HepG2 (cell line): ENCODE measurements around the gene FAM234B. TPM values are rescaled to one million over a fixed set of nuclear protein-coding genes. Genes with fewer than 3 reads are reported as not detected.

Experiments used
- ATAC-seq: fragments of 200-7000 bp; cut with Tn5 transposase; 3 replicates; pipeline ENCODE4 v1.9.1; 2020; ENCODE audit warnings: mild to moderate bottlenecking, moderate library complexity
- BruUV-seq: library from RNA; stranded (reverse); fragments of 400-500 nt; replicated peaks from 2 replicates; lab custom pipeline; 2021; lab: Mats Ljungman, UMichigan
- CTCF ChIA-PET: fragments of 300-600 bp; formaldehyde crosslinking; extraction: SDS; loops from one replicate; lab custom pipeline; 2021; ENCODE audit warnings: low total read pairs, inconsistent platforms, low intra/inter-chr PET ratio; lab: Yijun Ruan, JAX
- POLR2A ChIA-PET: fragments of 350-600 bp; sonication (Branson Sonifier 250); formaldehyde crosslinking; loops from one replicate; lab custom pipeline; 2020; ENCODE audit warnings: antibody characterized with exemption, inconsistent platforms; lab: Yijun Ruan, JAX
- DNase-seq: peaks from one replicate; pipeline ENCODE4 v3.0.0-alpha.2; 2015; ENCODE audit warnings: low spot score
- FAIRE-seq: peaks from 3 replicates; lab custom pipeline; 2011; peaks lifted over from hg19 to GRCh38; lab: Jason Lieb, UNC
- H2AFZ ChIP-seq: one replicate; pipeline ENCODE4 v1.6.1; 2011; ENCODE audit warnings: low read length, inconsistent platforms
- H3K27ac ChIP-seq: fragments of 300-600 bp; 3 replicates; pipeline ENCODE4 v1.8.0; 2011; ENCODE audit warnings: mixed run types, mild to moderate bottlenecking, mixed read lengths, low read length, inconsistent platforms; ENCODE audit not compliant: insufficient read depth; ENCODE audit errors: extremely low read length
- H3K27me3 ChIP-seq, 2 experiments: fragments of 200-600 bp in 1 of 2; 2 replicates in 1 of 2; 3 replicates in 1 of 2; pipeline versions ENCODE4 v1.6.0 to v1.8.0; 2011; ENCODE audit warnings: low read length in 2 of 2, mild to moderate bottlenecking in 2 of 2, moderate library complexity in 2 of 2, inconsistent platforms in 1 of 2; ENCODE audit not compliant: insufficient read depth in 2 of 2, control insufficient read depth in 1 of 2
- H3K36me3 ChIP-seq, 2 experiments: fragments of 200-600 bp in 1 of 2; replicated peaks in 1 of 2; 2 replicates in 1 of 2; 3 replicates in 1 of 2; pipeline versions ENCODE4 v1.5.1 to v1.8.0; 2011; ENCODE audit warnings: low read length in 2 of 2, inconsistent platforms in 1 of 2; ENCODE audit not compliant: insufficient read depth in 2 of 2, control insufficient read depth in 1 of 2
- H3K4me1 ChIP-seq: 2 replicates; pipeline ENCODE4 v1.5.1; 2012; ENCODE audit warnings: low read length, inconsistent platforms; ENCODE audit not compliant: insufficient read depth
- H3K4me2 ChIP-seq: 2 replicates; pipeline ENCODE4 v1.6.0; 2011; ENCODE audit warnings: low read depth, low read length, inconsistent platforms
- H3K4me3 ChIP-seq, 3 experiments: fragments of 200-600 bp in 1 of 3; sonication (generic), shearing (Covaris generic) in 1 of 3; replicated peaks in 1 of 3; 2 replicates each; pipeline ENCODE4 v1.5.1; 2011 to 2016; ENCODE audit warnings: low read length in 3 of 3, inconsistent platforms in 2 of 3, low read depth in 2 of 3, mild to moderate bottlenecking in 2 of 3, control low read depth in 1 of 3, mixed read lengths in 1 of 3; ENCODE audit not compliant: insufficient read depth in 1 of 3
- H3K79me2 ChIP-seq: one replicate; pipeline ENCODE4 v1.6.1; 2011; ENCODE audit warnings: low read length, inconsistent platforms; ENCODE audit not compliant: insufficient read depth
- H3K9ac ChIP-seq: 2 replicates; pipeline ENCODE4 v1.6.0; 2011; ENCODE audit warnings: mild to moderate bottlenecking, low read depth, low read length, inconsistent platforms; ENCODE audit not compliant: insufficient read depth
- H3K9me3 ChIP-seq: 2 replicates; pipeline ENCODE4 v1.5.1; 2012; ENCODE audit warnings: mild to moderate bottlenecking, low read length
- H4K20me1 ChIP-seq: 2 replicates; pipeline ENCODE4 v1.6.0; 2011; ENCODE audit warnings: inconsistent platforms, mild to moderate bottlenecking, low read length, moderate library complexity; ENCODE audit not compliant: insufficient read depth
- ATF7 ChIP-seq, 2 experiments: fragments of 450-650 bp in 1 of 2; sonication (generic) in 1 of 2; formaldehyde crosslinking in 1 of 2; IDR thresholded peaks; 2 replicates each; pipeline versions ENCODE4 v1.4.0 to v1.6.1; 2016 to 2020; ENCODE audit warnings: antibody characterized with exemption in 1 of 2, mild to moderate bottlenecking in 1 of 2, missing genetic modification reagents in 1 of 2
- CREB1 ChIP-seq, 2 experiments: fragments of 450-650 bp in 1 of 2; IDR thresholded peaks; 2 replicates each; pipeline ENCODE4 v1.6.1; 2016 to 2017; ENCODE audit warnings: control low read depth in 1 of 2, mild to moderate bottlenecking in 1 of 2, missing compliant biosample characterization in 1 of 2, missing genetic modification characterization in 1 of 2
- RARA ChIP-seq: IDR thresholded peaks from 2 replicates; pipeline ENCODE4 v1.6.1; 2016; ENCODE audit warnings: missing genetic modification reagents, missing compliant biosample characterization
- WGBS: methylation state at CpG from one replicate; pipeline ENCODE4 v1.1.6; 2017; ENCODE audit warnings: low lambda C conversion rate; 5-methylcytosine and 5-hydroxymethylcytosine counted together
- in situ Hi-C: cut with HindIII; loops from 2 replicates; pipeline ENCODE4 v1.10.0; 2017; ENCODE audit warnings: low pct_unique_long_range_greater_than_20kb; ENCODE audit not compliant: extremely low pct_ligation_motif_present
- intact Hi-C: fragments of 100-400 bp; cut with micrococcal nuclease; formaldehyde crosslinking; loops from one replicate; pipeline ENCODE4 v1.10.0; 2022; ENCODE audit not compliant: unreplicated experiment
- polyA plus RNA-seq, 8 experiments: library from polyadenylated mRNA; depleted of rRNA in 3 of 8; stranded (reverse) in 7 of 8; unstranded in 1 of 8; fragments of >200 nt; fragmentation: Illumina TruSeq in 4 of 8; extraction: Trizol in 4 of 8; gene quantifications; 2 replicates each; pipeline versions ENCODE4 v1.2.1 to v1.2.3, GENCODE V29; 2011 to 2016; ENCODE audit warnings: low read depth in 4 of 8, missing spikeins in 1 of 8, mixed read lengths in 1 of 8; ENCODE audit not compliant: insufficient read depth in 1 of 8
- total RNA-seq, 5 experiments: library from RNA; depleted of rRNA; stranded (reverse); fragments of >200 nt; fragmentation: Illumina TruSeq; extraction: Trizol; gene quantifications; 2 replicates each; pipeline ENCODE4 v1.2.3, GENCODE V29; 2016; ENCODE audit warnings: low read depth in 1 of 5
- TF ChIP-seq, protein P1 (sequence below): sonication (generic); formaldehyde crosslinking; IDR thresholded peaks from 2 replicates; pipeline ENCODE4 v1.4.0; 2020; ENCODE audit warnings: missing genetic modification reagents; ENCODE audit errors: not compliant biosample characterization
- TF ChIP-seq, protein P2 (sequence below): sonication (generic); formaldehyde crosslinking; IDR thresholded peaks from 2 replicates; pipeline ENCODE4 v1.4.0; 2020; ENCODE audit warnings: missing genetic modification reagents
- TF ChIP-seq, protein P3 (sequence below): sonication (generic); formaldehyde crosslinking; IDR thresholded peaks from 2 replicates; pipeline ENCODE4 v1.9.0; 2021; ENCODE audit warnings: missing genetic modification reagents, mild to moderate bottlenecking, borderline replicate concordance

FAM234B gene
- total and polyA plus RNA-seq, 2 of the 13 experiments (the other 11 are each of a cell fraction or from before 2014, with no cell fraction given) = 7.8 to 13.8 TPM

DNA sequence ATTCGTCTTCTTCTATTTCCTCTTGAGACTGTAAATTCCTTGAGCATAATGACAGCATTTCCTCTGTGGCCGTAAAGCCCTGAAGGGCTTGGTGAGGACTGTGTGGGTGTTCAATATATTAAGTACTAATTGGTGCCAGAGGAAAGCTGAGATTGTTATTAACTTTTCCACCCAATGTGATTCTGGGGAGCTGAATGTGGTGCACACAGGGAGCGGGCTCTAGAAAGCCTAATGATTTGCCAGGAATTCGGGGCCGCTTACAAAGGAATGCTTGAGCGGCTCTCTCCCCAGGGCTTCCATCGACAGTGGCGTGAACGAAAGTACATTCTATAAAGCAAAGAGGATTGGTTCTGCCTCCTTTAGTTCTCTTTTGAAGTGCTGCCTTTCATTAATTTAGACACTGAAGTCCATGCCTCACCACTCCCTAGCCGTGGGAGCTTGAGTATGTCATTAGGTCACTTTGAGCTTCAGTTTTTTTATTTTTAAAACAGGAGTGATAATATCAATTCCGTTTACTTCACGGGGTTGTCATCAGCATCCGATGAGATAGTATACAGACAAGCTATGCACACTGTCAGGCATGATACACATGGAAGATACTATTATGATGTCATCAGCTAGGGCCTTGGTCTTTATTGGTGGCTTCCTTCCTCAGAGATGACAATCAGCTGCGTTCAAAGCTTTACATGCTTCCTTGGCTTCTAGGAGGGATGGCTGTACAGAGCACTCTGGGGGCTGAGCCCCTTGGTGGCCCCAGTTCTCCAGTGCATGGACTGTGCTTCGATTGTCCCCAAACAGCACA is 70.3 kb downstream of the FAM234B start:
- no peak for ATAC-seq
- Histone ChIP-seq H2AFZ (no peak overlapping the region), H3K4me3 (no peak overlapping the region), H3K4me2 (no peak overlapping the region), H3K79me2 (no peaks in the 10 kb centered on the region), H3K27me3 (peaks cover 1 to 31% of the 10 kb centered on the region in 2 experiments; a peak in 4 of 5 replicates), H3K9ac (no peak overlapping the region), H3K9me3 (peaks cover 6% of the 10 kb centered on the region; the same call in 1 of the 2 replicates), H4K20me1 (no peaks in the 10 kb centered on the region), H3K36me3 (no peaks in the 10 kb centered on the region), H3K4me1 (peaks cover 5% of the 10 kb centered on the region; the same call in 1 of the 2 replicates), H3K27ac (no peak overlapping the region)
- ChIA-PET CTCF (no interaction called here), POLR2A (no interaction called here)
- no peak for FAIRE-seq
- DNase-seq = no peak
- no TSS peak for BruUV-seq
- TF ChIP-seq CREB1 (IDR thresholded peaks at IDR 0.05) (peak; percentile 64), CREB1 (CRISPR knock-in tag; IDR thresholded peaks at IDR 0.05) (no peak), ATF7 (IDR thresholded peaks at IDR 0.05) (peak; percentile 81), ATF7 (CRISPR knock-in tag; IDR thresholded peaks at IDR 0.05) (no peak), RARA (CRISPR knock-in tag) (no peak)
- TF ChIP-seq, protein P1, sequence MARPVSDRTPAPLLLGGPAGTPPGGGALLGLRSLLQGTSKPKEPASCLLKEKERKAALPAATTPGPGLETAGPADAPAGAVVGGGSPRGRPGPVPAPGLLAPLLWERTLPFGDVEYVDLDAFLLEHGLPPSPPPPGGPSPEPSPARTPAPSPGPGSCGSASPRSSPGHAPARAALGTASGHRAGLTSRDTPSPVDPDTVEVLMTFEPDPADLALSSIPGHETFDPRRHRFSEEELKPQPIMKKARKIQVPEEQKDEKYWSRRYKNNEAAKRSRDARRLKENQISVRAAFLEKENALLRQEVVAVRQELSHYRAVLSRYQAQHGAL = no peak
- TF ChIP-seq, protein P2, sequence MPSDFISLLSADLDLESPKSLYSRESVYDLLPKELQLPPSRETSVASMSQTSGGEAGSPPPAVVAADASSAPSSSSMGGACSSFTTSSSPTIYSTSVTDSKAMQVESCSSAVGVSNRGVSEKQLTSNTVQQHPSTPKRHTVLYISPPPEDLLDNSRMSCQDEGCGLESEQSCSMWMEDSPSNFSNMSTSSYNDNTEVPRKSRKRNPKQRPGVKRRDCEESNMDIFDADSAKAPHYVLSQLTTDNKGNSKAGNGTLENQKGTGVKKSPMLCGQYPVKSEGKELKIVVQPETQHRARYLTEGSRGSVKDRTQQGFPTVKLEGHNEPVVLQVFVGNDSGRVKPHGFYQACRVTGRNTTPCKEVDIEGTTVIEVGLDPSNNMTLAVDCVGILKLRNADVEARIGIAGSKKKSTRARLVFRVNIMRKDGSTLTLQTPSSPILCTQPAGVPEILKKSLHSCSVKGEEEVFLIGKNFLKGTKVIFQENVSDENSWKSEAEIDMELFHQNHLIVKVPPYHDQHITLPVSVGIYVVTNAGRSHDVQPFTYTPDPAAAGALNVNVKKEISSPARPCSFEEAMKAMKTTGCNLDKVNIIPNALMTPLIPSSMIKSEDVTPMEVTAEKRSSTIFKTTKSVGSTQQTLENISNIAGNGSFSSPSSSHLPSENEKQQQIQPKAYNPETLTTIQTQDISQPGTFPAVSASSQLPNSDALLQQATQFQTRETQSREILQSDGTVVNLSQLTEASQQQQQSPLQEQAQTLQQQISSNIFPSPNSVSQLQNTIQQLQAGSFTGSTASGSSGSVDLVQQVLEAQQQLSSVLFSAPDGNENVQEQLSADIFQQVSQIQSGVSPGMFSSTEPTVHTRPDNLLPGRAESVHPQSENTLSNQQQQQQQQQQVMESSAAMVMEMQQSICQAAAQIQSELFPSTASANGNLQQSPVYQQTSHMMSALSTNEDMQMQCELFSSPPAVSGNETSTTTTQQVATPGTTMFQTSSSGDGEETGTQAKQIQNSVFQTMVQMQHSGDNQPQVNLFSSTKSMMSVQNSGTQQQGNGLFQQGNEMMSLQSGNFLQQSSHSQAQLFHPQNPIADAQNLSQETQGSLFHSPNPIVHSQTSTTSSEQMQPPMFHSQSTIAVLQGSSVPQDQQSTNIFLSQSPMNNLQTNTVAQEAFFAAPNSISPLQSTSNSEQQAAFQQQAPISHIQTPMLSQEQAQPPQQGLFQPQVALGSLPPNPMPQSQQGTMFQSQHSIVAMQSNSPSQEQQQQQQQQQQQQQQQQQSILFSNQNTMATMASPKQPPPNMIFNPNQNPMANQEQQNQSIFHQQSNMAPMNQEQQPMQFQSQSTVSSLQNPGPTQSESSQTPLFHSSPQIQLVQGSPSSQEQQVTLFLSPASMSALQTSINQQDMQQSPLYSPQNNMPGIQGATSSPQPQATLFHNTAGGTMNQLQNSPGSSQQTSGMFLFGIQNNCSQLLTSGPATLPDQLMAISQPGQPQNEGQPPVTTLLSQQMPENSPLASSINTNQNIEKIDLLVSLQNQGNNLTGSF (CRISPR knock-in tag) = no peak
- TF ChIP-seq, protein P3, sequence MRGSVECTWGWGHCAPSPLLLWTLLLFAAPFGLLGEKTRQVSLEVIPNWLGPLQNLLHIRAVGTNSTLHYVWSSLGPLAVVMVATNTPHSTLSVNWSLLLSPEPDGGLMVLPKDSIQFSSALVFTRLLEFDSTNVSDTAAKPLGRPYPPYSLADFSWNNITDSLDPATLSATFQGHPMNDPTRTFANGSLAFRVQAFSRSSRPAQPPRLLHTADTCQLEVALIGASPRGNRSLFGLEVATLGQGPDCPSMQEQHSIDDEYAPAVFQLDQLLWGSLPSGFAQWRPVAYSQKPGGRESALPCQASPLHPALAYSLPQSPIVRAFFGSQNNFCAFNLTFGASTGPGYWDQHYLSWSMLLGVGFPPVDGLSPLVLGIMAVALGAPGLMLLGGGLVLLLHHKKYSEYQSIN (CRISPR knock-in tag) = no peak
- 23% methylated on average over 12 of the region's 15 CpGs for WGBS
- in situ Hi-C loops (no loop called here), intact Hi-C loops (no loop called here)
